GM18861 (cell line): ENCODE results near the gene ACSS1.

ENCODE experiments used
- ATAC-seq: cut with Tn5 transposase; IDR thresholded peaks from one replicate; pipeline ENCODE4 v1.9.1; 2021; ENCODE audit not compliant: unreplicated experiment

The ACSS1 gene

GRCh38 chr20:24980291-24981053 is 77.5 kb downstream of the ACSS1 start:
- no peak for ATAC-seq

DNA sequence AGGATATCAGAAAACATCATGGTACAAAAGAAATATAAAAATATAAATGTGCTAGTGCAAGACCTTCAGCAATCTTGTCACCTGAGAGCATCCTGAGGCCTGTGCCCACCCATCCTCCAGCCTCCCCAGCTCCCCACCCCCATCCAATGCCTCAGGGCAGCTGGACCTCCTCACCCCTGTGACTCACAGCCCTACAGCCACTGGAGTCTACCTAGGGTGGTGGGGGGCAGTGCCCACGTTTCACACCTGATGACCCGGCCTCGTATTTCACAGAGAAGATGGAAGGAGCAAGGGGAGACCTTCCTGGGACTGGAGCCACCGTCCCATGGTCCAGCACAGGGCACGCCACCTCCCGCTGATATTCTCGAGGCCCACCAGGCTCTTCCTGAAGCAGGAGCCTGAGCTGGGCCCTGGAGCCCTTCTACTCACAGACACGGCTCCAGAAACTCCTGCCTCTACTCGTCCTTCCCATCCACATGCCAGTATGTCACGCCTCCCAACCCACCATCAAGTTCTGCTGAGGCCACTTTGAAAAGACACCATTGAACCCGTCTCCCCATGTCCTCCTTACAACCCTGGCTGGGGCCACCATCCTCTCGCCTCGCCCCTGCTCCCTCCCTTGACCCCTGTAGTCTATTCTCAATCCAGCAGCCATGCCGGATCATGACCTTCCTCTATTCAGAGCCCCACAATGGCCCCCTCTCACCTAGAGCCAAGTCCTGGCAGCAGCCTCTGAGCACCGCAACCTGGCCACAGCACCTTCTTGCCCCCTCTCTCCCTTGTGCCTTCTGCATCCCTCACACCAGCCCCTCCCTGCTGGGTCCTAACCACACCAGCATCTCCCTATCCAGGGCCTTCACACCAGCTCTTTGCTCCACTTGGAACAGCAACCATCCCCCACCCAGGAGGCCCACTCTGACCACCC is 78.6 kb downstream of the ACSS1 start:
- no peak for ATAC-seq

- no peak for ATAC-seq
These were observed 79.4 kb downstream of the ACSS1 start for GRCh38 chr20:24978513-24978912.

- no peak for ATAC-seq
These were observed 80.1 kb downstream of the ACSS1 start for GRCh38 chr20:24977797-24978196.

DNA sequence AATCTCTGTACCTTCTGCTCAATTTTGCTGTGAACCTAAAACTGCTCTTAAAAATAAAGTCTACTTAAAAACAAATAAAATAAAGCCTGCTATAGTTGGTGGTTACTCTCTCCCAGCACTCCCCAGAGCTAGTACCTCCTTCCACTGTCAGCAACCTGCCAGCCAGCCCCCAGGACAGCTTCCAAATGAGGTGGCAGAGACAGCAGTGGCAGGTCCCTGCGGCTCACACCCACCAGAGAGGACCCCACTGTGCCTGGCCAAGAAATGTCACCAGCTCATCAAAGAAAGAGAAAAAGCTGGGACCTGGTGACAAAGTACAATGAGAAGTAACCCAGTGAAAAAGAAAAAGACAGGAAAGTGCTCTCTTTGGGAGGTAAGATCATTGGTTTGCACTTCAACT is 80.6 kb downstream of the ACSS1 start:
- no peak for ATAC-seq

DNA sequence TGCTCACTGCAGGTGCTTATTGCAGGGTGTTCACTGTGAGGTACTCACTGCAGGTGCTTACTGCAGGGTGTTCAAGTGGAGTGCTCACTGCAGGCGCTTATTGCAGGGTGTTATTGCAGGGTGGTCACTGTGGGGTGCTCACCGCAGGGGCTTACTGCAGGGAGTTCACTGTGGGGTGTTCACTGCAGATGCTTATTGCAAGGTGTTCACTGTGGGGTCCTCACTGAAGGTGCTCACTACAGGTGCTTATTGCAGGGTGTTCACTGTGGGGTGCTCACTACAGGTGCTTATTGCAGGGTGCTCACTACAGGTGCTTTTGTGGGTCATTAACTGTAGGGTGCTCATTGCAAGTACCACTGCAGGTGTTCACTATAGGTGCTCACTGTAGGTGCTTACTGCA is 85.6 kb downstream of the ACSS1 start:
- no peak for ATAC-seq

DNA sequence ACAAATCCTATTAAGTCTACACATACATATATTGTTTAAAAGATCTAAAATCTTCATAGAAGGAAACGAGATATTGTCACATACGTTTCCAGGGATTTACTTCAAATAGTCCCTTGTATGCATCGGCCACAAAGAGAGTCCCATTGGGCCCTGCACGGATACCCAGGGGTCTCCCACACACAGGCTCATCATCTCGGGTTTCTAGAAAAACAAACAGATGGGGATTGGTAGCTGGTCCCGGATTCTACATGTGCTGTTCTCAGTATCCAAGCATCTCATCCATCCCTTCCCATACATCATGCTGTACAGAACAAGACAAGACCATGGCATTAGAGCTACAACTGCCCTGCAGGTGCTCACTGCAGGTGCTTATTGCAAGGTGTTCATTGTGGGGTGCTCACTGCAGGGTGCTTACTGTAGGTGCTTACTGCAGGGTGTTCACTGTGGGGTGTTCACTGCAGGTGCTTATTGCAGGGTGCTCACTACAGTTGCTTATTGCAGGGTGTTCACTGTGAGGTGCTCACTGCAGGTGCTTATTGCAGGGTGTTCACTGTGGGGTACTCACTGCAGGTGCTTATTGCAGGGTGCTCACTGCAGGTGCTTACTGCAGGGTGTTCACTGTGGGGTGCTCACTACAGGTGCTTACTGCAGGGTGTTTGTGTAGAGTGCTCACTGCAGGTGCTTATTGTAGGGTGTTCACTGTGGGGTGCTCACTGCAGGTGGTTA is 86.4 kb downstream of the ACSS1 start:
- ATAC-seq, result no peak

GRCh38 chr20:24970754-24971153 is 87.2 kb downstream of the ACSS1 start:
- no peak for ATAC-seq

GRCh38 chr20:24970030-24970553 is 87.8 kb downstream of the ACSS1 start:
- no peak for ATAC-seq

GRCh38 chr20:24969186-24970029 is 88.5 kb downstream of the ACSS1 start:
- no peak for ATAC-seq

- no peak for ATAC-seq
These were observed 89.6 kb downstream of the ACSS1 start for GRCh38 chr20:24968278-24968800.

DNA sequence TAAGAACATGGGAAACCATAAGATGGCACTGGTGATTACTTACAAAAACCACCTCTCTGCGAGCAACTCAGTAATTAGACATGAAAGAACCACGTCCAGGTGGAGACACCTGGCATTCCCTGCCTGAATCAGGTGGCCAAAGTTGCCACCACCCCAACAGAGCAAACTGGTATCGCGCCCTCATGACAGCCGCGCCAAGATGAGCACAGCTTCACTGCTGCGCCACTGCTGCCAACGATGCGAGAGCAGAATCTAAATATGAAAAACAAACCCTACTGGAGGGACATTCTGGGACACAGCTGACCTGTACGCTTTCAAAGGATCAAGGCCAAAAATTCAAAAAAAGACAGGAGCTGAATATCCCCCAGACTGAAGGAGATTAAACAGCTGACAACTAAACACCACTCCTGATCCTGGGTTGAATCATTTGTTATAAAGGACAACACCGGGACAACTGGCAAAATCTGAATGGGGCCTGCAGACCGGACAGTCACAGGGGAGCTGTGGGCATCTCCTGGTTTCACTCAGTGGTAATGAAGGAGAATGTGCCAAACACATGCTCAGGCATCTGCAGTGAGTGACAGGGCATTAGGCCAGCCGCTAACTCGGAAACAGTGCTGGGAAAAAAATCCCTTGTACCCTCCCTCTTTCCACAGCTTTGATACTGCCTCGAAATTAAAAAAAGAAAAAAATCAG is 91.5 kb downstream of the ACSS1 start:
- no peak for ATAC-seq

DNA sequence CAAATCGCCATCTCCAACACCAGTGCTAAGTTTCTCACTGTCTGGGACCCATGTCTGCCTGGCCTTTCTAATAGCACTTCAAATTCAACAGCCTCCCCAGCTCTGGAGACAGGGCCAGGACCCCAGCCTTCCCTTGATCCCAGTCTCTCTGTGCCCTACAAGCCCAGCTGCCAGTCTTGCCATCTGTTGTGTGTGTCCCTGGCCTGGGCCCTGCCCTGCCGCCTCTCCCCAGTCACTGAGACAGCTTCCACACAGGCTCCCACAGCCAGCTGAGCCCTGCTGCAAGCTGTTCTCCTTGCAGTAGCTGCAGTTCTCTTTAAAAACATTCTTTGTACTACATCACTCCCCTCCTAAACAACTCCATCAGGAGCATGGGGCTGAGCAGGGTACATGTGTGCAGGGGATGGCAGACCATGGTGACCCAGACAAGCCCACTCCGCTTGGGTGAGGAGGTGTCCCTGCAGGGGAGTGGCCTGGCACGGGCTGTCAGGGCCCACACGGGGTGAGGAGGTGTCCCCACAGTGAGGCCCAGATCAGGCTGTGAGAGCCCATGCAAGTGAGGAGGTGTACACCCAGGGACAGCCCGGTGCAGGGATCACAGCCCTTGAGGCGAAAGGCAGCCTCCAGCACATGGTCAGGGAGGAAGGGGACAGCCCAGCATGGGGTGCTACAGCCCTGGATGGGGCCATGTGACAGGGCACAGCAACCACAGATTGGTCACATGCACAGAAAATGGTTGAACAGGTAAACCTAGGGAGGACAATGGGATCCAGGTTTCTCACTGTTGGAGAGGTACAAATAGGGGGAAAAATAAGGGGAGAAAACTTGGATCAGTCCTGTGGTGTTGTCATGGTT is 92.6 kb downstream of the ACSS1 start:
- no peak for ATAC-seq

GRCh38 chr20:24964506-24964840 is 93.5 kb downstream of the ACSS1 start:
- no peak for ATAC-seq

GRCh38 chr20:24963672-24964505 is 94.0 kb downstream of the ACSS1 start:
- ATAC-seq, result no peak

- no peak for ATAC-seq
These were observed 95.4 kb downstream of the ACSS1 start for GRCh38 chr20:24962510-24962909.

- ATAC-seq, result no peak
These were observed 95.8 kb downstream of the ACSS1 start for GRCh38 chr20:24962182-24962492.
